Astrocyte (in vitro differentiated cells and primary cell): ENCODE data around the gene CACNA1A.

ENCODE experiments used
- EZH2 ChIP-seq: IDR thresholded peaks from 2 replicates; pipeline ENCODE4 v1.6.1; 2012; ENCODE audit warnings: mild to moderate bottlenecking, low read length, inconsistent platforms; ENCODE audit not compliant: insufficient read depth
- TF ChIP-seq, protein P1 (sequence below): IDR thresholded peaks from 2 replicates; pipeline ENCODE4 v1.5.1; 2011; ENCODE audit warnings: low read depth, mild to moderate bottlenecking, inconsistent platforms, low read length, moderate library complexity; ENCODE audit not compliant: insufficient read depth

DNA sequence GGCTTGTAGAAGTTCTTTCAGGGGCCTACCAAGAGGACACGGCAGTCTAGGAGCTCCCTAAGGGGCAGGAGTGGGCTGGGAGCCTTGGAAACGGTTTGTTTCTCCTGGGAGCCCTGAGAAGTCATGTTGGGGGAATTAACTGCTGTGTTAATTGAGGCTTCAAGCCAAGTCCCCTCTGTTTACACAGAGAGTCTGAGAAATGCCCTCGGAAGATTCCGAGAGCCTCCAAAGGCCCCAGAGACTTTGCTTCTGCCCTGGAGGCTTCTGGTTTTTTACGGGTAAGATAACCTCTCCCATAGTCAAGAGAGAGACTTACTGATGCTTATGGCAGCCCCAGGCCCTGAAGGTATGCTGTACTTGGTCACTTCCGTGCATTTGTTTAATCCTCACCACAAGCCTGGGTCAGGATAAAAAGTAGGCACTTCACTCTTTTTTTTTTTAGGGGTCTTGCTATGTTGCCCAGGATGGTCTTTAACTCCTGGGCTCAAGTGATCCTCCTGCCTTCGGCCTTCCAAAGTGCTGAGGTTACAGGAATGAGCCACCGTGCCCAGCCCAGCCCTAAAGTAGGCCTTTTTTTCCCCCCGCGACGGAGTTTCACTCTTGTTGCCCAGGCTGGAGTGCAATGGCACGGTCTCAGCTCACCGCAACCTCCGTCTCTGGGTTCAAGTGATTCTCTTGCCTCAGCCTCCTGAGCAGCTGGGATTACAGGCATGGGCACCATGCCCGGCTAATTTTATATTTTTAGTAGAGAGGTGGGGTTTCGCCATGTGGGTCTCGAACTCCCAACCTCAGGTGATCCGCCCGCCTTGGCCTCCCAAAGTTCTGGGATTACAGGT, 340.9 kb downstream of the CACNA1A start:
- TF ChIP-seq, protein P1, sequence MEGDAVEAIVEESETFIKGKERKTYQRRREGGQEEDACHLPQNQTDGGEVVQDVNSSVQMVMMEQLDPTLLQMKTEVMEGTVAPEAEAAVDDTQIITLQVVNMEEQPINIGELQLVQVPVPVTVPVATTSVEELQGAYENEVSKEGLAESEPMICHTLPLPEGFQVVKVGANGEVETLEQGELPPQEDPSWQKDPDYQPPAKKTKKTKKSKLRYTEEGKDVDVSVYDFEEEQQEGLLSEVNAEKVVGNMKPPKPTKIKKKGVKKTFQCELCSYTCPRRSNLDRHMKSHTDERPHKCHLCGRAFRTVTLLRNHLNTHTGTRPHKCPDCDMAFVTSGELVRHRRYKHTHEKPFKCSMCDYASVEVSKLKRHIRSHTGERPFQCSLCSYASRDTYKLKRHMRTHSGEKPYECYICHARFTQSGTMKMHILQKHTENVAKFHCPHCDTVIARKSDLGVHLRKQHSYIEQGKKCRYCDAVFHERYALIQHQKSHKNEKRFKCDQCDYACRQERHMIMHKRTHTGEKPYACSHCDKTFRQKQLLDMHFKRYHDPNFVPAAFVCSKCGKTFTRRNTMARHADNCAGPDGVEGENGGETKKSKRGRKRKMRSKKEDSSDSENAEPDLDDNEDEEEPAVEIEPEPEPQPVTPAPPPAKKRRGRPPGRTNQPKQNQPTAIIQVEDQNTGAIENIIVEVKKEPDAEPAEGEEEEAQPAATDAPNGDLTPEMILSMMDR = no peak
- TF ChIP-seq EZH2 = no peak
